ENCODE results near the gene KDM5C.
"Not testable (repeated sequence)": the region's sequence is repeated elsewhere in the genome, so short reads cannot be mapped to it uniquely, and the experiment has no call there.

The KDM5C gene

DNA sequence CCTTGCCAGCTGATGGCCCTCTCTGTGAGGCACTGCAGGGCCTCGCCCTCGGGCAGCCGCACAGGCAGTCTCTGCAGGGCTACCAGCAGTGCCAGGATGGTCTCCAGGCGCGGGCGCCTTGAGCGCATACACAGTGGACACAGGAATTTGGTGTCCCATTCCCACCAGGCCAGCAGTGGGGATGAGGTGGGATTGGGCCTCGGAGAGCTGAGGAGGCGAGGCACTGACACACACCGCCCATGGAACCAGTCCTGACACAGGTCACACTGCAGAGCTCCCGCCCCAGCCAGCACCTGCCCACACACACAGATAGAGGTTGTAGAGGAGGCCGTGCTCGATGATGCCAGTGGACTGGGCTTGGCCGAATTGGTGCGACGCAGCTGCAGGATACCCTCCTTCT, 30.7 kb downstream of the KDM5C start:
- in situ Hi-C loops (cut with MboI; ENCODE audit: low sequenced_read_pairs), result no loop called here

DNA sequence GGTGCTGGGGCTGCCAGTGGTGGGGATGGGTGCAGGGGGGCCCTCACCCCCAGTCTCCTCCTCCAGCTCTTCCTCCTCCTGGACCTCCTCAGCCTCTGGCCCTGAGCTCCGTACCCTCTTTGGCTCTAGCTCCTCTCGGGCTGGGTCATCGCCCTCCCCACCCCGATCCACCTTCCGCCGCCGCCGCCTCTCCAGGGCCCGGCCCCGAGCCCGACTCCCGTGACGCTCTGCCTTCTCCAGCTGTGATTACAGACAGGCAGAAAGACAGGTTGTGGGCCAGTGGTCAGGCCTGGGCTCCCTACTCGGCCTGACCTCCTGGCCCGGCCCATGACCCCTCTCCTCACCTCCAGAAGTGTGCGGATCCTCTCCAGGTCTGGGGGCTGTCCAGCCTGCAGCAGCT, 31.9 kb downstream of the KDM5C start:
- in situ Hi-C loops (cut with MboI; ENCODE audit: low sequenced_read_pairs), result no loop called here

DNA sequence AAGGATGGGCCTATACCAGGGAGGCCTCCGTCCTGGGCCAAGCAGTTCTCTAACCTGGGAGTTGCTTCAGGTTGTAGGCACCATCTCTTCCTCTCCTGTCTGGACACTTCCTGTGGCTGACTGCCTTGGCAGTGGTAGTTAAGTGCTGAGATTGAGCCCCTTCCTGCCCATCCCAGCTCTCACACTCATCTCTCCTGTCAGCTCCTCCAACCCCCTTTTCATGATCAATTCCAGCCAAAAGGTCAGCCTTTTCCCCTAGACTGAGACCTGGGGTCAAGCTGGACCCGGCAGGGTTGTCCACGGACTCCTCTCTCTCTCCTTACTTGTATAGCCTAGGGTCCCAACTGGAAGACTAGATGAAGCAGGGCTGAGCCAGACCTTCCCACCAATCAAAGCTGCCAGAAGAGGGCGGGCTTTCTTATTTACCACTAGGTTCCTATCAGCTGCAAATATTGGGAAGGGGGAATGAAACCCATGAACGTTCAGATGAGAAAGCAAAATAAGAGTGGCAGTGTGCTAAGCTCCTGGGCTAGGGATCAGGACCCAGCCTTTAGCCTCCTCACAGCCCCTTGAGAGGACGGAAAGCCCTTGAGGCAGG, 34.5 kb downstream of the KDM5C start:
- in situ Hi-C loops (cut with MboI; ENCODE audit: low sequenced_read_pairs), result no loop called here

- in situ Hi-C loops (cut with MboI; ENCODE audit: low sequenced_read_pairs), result no loop called here
Observed at GRCh38 chrX:53188763-53189162, 36.2 kb downstream of the KDM5C start.

DNA sequence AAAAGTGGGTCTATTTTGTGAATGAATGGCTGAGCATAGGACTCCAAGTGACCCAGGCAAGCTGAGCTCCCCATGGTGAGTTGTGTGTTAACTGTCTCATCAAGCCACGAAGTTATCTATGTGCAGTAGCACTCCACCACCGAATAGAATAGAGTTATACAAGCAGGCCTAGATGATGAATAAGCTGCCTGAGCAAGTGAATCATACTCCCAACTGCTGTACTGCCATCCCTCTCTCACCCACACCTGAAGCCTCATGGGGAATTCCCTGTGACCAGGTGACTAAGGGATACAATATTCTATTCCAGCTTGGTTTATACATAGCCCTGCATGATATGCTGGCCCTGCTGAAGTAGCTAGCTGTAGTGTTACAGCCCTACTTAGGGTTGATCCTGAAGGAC, 38.7 kb downstream of the KDM5C start:
- in situ Hi-C loops (cut with MboI; ENCODE audit: low sequenced_read_pairs), result no loop called here

DNA sequence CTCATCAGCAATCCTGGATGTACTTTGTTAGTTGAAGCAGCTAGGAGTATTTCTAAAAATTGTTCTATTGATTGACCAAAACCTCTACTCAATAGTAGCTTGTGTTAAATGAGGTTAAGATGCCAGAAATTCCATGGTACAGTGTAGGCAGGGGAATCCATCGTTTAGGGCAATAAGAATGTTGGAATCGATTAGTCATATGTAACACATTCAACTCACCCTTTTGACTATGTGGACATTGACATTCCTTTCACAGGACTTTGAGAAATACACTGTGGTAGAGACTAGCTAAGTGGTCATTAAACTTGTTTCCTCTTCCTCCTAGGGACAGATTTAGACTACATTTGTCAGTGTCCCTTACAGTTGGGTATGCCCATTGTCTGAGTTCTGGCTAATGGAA, 40.2 kb downstream of the KDM5C start:
- in situ Hi-C loops (cut with MboI; ENCODE audit: low sequenced_read_pairs), result no loop called here

GRCh38 chrX:53171356-53171755, 53.7 kb downstream of the KDM5C start:
- in situ Hi-C loops (cut with MboI; ENCODE audit: low sequenced_read_pairs), result no loop called here

DNA sequence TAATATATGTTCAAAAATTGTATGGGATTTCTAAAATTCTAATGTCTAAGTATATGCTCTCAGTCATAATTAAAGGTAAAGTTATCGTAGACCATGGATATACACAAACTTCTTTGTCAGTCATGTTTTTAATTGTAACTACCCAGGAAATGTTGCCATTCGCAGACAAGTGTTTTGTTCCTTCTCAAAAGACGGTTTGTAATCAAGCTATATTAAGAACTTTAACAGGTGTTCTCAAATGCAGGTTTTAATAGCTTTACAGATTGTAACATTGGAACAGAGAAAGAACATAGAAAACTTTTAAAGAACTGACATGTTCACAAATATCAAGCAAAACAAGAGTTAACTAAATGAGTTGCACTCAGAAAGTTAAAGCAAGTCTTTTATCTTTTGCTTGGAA, 58.9 kb downstream of the KDM5C start:
- in situ Hi-C loops (cut with MboI; ENCODE audit: low sequenced_read_pairs), result no loop called here

- in situ Hi-C loops (cut with MboI; ENCODE audit: low sequenced_read_pairs), result not testable (repeated sequence)
Observed at GRCh38 chrX:53164566-53164965, 60.4 kb downstream of the KDM5C start.

DNA sequence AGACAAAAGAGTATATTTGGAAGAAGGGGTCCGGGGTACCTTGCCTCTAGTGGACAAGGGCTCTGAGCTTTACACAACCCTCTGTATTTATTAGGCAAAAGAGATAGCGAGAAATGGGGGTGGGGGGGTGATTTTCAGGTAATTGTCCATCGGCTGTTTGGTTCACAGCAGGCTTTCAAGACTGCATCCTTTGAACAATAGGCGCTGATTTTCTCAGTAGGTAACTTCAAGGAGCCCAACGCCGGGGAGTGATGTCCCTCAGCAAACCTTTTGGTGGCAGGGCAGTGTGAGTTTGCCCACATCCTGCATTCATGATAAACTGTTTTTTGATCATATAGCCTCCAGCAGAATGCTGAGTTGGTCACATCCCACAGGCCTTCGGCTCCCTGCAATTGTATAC, 61.6 kb downstream of the KDM5C start:
- in situ Hi-C loops (cut with MboI; ENCODE audit: low sequenced_read_pairs), result no loop called here

DNA sequence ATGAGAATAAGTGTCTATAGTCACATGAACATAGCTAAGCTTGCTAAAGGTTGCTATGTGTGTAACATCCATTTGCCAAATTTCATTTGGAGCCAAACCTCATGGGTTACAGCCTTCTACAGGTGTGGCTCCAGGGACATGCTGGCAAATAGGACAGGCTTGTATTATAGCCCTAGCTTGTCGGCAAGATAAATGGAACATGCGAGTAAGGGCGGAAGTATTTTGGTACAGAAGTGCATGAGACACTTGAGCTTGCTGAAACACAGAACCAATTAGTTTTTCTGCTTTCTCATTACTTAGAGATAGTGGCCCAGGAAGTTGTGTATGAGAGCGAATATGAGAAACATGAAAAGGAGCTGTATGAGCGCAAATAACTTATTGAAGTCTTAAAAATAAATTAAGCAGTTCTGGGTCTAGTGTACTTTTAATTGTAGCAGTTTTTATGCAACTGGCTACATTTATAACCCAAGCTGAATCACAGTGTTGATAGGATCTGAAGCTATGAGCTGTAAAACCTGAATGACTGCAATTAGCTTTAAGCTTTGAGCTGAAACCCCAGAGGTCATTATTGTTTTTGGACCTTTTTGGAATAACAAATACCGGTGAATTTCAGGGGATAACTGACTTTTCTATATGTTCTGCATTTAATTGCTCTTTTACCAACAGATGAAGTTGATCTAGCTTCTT, 64.6 kb downstream of the KDM5C start:
- in situ Hi-C loops (cut with MboI; ENCODE audit: low sequenced_read_pairs), result no loop called here

DNA sequence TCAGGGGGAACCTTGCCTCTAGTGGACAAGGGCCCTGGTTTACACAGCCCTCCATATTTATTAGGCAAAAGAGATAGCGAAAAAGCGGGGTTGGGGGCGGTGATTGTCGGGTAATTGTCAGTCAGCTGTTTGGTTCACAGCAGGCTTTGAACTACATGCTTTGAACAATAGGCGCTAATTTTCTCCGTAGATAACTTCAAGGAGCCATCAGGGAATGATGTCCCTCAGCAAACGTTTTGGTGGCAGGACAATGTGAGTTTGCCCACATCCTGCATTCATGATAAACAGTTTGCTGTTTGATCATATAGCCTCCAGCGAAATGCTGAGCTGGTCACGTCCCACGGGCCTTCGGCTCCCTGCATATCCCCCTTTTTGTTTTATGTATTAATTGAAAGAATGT, 65.8 kb downstream of the KDM5C start:
- in situ Hi-C loops (cut with MboI; ENCODE audit: low sequenced_read_pairs), result no loop called here

- in situ Hi-C loops (cut with MboI; ENCODE audit: low sequenced_read_pairs), result no loop called here
Observed at GRCh38 chrX:53156207-53156596, 68.8 kb downstream of the KDM5C start.

DNA sequence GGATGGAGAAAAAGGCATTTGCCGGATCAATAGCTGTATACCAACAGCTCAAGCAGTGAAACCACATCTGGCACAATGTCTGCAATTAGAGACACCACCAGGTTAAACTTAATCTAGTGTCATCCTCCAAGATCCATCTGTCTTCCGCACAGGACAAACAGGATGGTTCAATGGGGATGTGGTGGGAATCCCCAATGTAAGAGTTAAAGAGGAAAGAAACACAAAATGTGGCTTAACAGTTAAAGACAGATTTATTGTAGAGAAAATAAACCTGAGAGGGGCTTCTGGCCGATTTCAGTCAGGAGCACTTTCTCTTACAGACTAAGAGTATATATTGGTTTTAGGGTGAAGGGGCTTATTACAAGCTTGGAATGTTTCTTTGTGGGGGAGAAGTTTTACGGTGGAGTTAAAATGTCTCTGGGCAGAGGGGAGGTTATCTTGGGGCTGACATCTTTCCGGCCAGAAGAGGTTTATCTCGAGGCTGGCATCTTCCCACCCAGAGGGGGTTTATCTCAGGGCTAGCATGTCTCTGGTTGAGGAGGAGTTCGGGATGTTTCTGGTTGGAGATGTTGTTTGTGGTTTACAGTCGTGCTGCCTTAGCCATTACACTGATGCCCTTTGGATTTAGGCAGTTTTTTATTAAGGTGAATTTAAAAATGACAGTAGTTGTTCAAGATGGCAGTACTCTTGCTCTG, 69.3 kb downstream of the KDM5C start:
- in situ Hi-C loops (cut with MboI; ENCODE audit: low sequenced_read_pairs), result no loop called here

- in situ Hi-C loops (cut with MboI; ENCODE audit: low sequenced_read_pairs), result no loop called here
Observed at GRCh38 chrX:53153581-53153980, 71.4 kb downstream of the KDM5C start.

Measured in HL-60/S4 (cell line).